ENCODE data around the gene ALK.

DNA sequence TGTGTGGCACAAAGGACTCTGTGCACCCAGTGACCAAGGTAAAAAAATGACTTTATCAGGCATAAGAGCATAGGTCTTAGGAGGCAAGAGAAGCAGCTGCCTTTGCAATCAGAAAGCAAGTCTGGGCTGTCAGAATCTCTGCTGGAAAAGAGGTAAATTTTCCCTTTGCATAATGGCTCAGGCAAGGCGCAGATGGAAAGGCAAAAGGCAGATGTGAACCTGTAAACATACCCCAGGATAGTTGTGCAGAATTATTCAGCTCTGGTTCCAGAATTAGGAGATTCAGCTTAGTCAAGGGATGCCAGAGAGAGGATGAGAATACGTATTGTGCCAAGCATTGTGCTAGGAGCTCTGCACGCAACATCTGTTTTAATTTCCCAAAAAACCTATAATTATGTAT lies 547.5 kb downstream of the ALK start:
- TF ChIP-seq, protein P1, sequence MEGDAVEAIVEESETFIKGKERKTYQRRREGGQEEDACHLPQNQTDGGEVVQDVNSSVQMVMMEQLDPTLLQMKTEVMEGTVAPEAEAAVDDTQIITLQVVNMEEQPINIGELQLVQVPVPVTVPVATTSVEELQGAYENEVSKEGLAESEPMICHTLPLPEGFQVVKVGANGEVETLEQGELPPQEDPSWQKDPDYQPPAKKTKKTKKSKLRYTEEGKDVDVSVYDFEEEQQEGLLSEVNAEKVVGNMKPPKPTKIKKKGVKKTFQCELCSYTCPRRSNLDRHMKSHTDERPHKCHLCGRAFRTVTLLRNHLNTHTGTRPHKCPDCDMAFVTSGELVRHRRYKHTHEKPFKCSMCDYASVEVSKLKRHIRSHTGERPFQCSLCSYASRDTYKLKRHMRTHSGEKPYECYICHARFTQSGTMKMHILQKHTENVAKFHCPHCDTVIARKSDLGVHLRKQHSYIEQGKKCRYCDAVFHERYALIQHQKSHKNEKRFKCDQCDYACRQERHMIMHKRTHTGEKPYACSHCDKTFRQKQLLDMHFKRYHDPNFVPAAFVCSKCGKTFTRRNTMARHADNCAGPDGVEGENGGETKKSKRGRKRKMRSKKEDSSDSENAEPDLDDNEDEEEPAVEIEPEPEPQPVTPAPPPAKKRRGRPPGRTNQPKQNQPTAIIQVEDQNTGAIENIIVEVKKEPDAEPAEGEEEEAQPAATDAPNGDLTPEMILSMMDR (conservative IDR thresholded peaks at IDR 0.05; ENCODE audit: low read depth, low read length), result no peak
- TF ChIP-seq EZH2 (IDR thresholded peaks at IDR 0.05; ENCODE audit: borderline replicate concordance, low read depth, low read length, poor library complexity, severe bottlenecking), result no peak

Measured in A673 (cell line).